Caco-2 (cell line): ENCODE results near the gene MIPEP. TPM values are rescaled to one million over a fixed set of nuclear protein-coding genes. Genes with fewer than 3 reads are reported as not detected.
A peak's percentile ranks its signal among the peaks of the same experiment; 100 is the strongest.

ENCODE experiments used
- BruUV-seq: library from RNA; stranded (reverse); fragments of 400-500 nt; replicated peaks from 2 replicates; lab custom pipeline; 2021; lab: Mats Ljungman, UMichigan
- CTCF ChIA-PET: fragments of 300-600 bp; sonication (Branson Sonifier 250); formaldehyde crosslinking; loops from one replicate; lab custom pipeline; 2022; ENCODE audit warnings: antibody characterized with exemption; lab: Charles Lee
- POLR2A ChIA-PET: fragments of 300-600 bp; sonication (Branson Sonifier 250); formaldehyde crosslinking; loops from one replicate; lab custom pipeline; 2022; ENCODE audit warnings: antibody characterized with exemption; lab: Charles Lee
- DNase-seq, 2 experiments: peaks; one replicate each; pipeline versions ENCODE4 v3.0.0 to v3.0.0-alpha.2; 2020 to 2022
- H3K27me3 ChIP-seq: replicated peaks from 2 replicates; pipeline ENCODE4 v1.6.0; 2011; ENCODE audit warnings: low read length; ENCODE audit not compliant: control insufficient read depth, insufficient read depth
- H3K36me3 ChIP-seq: 2 replicates; pipeline ENCODE4 v1.5.1; 2011; ENCODE audit warnings: low read length; ENCODE audit not compliant: control insufficient read depth, insufficient read depth
- H3K4me1 ChIP-seq: fragments of 250-450 bp; sonication (Bioruptor Pico); 2 replicates; pipeline ENCODE4 v1.5.1; 2020; ENCODE audit warnings: mild to moderate bottlenecking
- H3K4me3 ChIP-seq: 2 replicates; pipeline ENCODE4 v1.5.1; 2011; ENCODE audit warnings: low read depth, mild to moderate bottlenecking, control low read depth, low read length
- H3K9me3 ChIP-seq: fragments of 250-450 bp; sonication (Bioruptor Pico); 2 replicates; pipeline ENCODE4 v1.5.1; 2020; ENCODE audit warnings: mild to moderate bottlenecking, moderate library complexity
- H3K27ac Mint-ChIP-seq: one replicate; pipeline ENCODE4 v1.8.0; 2022; ENCODE audit warnings: mixed read lengths; ENCODE audit not compliant: unreplicated experiment
- H3K27me3 Mint-ChIP-seq: one replicate; pipeline ENCODE4 v1.8.0; 2022; ENCODE audit warnings: mixed read lengths; ENCODE audit not compliant: insufficient read depth, unreplicated experiment
- H3K36me3 Mint-ChIP-seq: one replicate; pipeline ENCODE4 v1.8.0; 2022; ENCODE audit warnings: mild to moderate bottlenecking, mixed read lengths; ENCODE audit not compliant: insufficient read depth, unreplicated experiment
- H3K4me1 Mint-ChIP-seq: one replicate; pipeline ENCODE4 v1.8.0; 2022; ENCODE audit warnings: low read depth, mixed read lengths; ENCODE audit not compliant: unreplicated experiment
- H3K4me3 Mint-ChIP-seq: one replicate; pipeline ENCODE4 v1.8.0; 2022; ENCODE audit warnings: mild to moderate bottlenecking, moderate library complexity, mixed read lengths; ENCODE audit not compliant: unreplicated experiment
- H3K9me3 Mint-ChIP-seq: one replicate; pipeline ENCODE4 v1.8.0; 2022; ENCODE audit warnings: mixed read lengths; ENCODE audit not compliant: unreplicated experiment
- intact Hi-C: fragments of 100-400 bp; cut with micrococcal nuclease; formaldehyde crosslinking; loops from one replicate; pipeline ENCODE4 v1.10.0; 2022; ENCODE audit not compliant: unreplicated experiment
- total RNA-seq: library from RNA; stranded (reverse); gene quantifications from 2 replicates; pipeline ENCODE4 v1.2.3, GENCODE V29; 2022
- TF ChIP-seq, protein P1 (sequence below), 2 experiments: fragments of 200-600 bp in 1 of 2; IDR thresholded peaks; 1 replicate in 1 of 2; 2 replicates in 1 of 2; pipeline versions ENCODE4 v1.5.1 to v1.8.0; 2011 to 2022; ENCODE audit warnings: antibody characterized with exemption in 1 of 2, control low read depth in 1 of 2, inconsistent platforms in 1 of 2, low read depth in 1 of 2, low read length in 1 of 2, mild to moderate bottlenecking in 1 of 2, moderate library complexity in 1 of 2; ENCODE audit not compliant: insufficient read depth in 1 of 2, severe bottlenecking in 1 of 2, unreplicated experiment in 1 of 2

MIPEP gene
- total RNA-seq, 1 experiment from 2014 or later: 40.6 TPM

- Histone ChIP-seq H3K27me3 (no peaks in the 10 kb centered on the region), H3K36me3 (0 out of 2 replicates have a peak, but pooled peaks cover under 1% of the 10 kb centered on the region), H3K4me3 (no peak overlapping the region), H3K9me3 (no peaks in the 10 kb centered on the region), H3K4me1 (peaks cover 15% of the 10 kb centered on the region)
- Mint-ChIP-seq H3K27ac (peak overlapping the region; percentile 9), H3K4me3 (no peak overlapping the region), H3K9me3 (no peaks in the 10 kb centered on the region), H3K27me3 (no peaks in the 10 kb centered on the region), H3K36me3 (peaks cover 5% of the 10 kb centered on the region), H3K4me1 (peaks cover 24% of the 10 kb centered on the region)
- DNase-seq: peak in 1 of 2 experiments; percentile 24
- CTCF ChIA-PET: interaction anchor here (0.6 kb wide), 1 partner anchor 106 kb away, joined by 3 read pairs; no protein-coding TSS in a partner anchor
- BruUV-seq: no TSS peak
- TF ChIP-seq, protein P1, sequence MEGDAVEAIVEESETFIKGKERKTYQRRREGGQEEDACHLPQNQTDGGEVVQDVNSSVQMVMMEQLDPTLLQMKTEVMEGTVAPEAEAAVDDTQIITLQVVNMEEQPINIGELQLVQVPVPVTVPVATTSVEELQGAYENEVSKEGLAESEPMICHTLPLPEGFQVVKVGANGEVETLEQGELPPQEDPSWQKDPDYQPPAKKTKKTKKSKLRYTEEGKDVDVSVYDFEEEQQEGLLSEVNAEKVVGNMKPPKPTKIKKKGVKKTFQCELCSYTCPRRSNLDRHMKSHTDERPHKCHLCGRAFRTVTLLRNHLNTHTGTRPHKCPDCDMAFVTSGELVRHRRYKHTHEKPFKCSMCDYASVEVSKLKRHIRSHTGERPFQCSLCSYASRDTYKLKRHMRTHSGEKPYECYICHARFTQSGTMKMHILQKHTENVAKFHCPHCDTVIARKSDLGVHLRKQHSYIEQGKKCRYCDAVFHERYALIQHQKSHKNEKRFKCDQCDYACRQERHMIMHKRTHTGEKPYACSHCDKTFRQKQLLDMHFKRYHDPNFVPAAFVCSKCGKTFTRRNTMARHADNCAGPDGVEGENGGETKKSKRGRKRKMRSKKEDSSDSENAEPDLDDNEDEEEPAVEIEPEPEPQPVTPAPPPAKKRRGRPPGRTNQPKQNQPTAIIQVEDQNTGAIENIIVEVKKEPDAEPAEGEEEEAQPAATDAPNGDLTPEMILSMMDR (IDR thresholded peaks at IDR 0.05; ENCODE audit: insufficient read depth in 1 of 2, low read depth in 1 of 2, low read length in 1 of 2, severe bottlenecking in 1 of 2, unreplicated experiment in 1 of 2): no peak
- intact Hi-C loops: no loop called here
- POLR2A ChIA-PET: interaction anchor here (0.7 kb wide), 1 partner anchor 9 kb away, joined by 10 read pairs; no protein-coding TSS in a partner anchor
Measured at GRCh38 chr13:23847497-23847896, 41.7 kb downstream of the MIPEP start.

DNA sequence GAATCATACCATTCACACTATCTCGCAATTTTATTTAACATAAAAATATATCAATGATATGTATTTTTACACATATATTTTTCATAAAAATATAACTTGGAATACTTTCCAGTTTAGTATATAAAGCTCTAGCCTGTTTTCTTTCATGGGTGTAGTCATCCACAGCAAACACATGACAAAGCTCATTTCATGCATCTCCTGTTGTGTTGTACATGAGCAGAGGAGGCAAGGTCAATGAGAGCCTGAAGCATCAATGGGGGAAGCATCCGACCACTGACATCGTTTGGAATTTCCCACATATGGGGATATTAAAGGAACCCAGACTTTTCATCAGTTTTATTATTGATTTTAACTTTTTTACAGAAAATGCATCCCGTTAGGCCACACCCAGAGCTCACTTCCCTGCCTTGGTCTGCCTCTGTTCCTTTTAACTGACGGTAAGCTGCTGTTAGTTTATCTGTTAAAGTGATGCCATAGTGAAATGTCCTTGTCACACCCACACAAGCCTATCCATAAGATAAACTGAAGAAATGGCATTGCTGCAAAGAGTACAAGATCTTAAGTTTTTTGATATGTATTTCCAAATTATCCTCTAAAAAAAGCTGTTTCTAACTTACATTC is 44.0 kb downstream of the MIPEP start:
- no peaks in the 10 kb centered on the region for H3K27me3 Mint-ChIP-seq
- Histone ChIP-seq H3K36me3 (0 out of 2 replicates have a peak, but pooled peaks cover 1% of the 10 kb centered on the region), H3K4me3 (no peak overlapping the region), H3K9me3 (no peaks in the 10 kb centered on the region), H3K27me3 (no peaks in the 10 kb centered on the region), H3K4me1 (peaks cover 15% of the 10 kb centered on the region)
- no peak overlapping the region for H3K4me3 Mint-ChIP-seq
- ChIA-PET CTCF (no interaction called here), POLR2A (no interaction called here)
- BruUV-seq: no TSS peak
- intact Hi-C loops: no loop called here
- DNase-seq: no peak
- peaks cover 24% of the 10 kb centered on the region for H3K4me1 Mint-ChIP-seq
- H3K36me3 Mint-ChIP-seq: peaks cover 4% of the 10 kb centered on the region
- no peak overlapping the region for H3K27ac Mint-ChIP-seq
- TF ChIP-seq, protein P1 (IDR thresholded peaks at IDR 0.05; ENCODE audit: insufficient read depth in 1 of 2, low read depth in 1 of 2, low read length in 1 of 2, severe bottlenecking in 1 of 2, unreplicated experiment in 1 of 2): no peak
- no peaks in the 10 kb centered on the region for H3K9me3 Mint-ChIP-seq

DNA sequence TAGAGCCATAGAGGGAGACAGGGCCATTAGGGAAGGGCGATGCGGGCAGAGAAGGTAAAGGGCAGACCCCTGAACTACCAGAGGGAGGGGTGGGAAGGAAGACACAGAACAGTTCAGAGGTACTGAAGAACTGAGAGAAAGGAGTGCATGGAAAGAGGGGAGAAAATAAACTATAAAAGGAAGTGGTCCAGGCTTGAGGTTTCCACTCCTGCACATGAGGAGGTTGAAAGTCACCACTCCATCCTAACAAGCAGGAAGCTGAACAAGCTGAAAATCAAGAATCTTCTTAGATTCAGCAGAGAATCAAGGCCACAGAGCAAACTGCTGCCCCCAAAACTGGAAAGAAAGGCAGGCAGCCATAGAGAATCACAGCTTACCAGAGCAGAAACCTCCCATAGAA is 45.1 kb downstream of the MIPEP start:
- Histone ChIP-seq H3K9me3 (no peaks in the 10 kb centered on the region), H3K27me3 (no peaks in the 10 kb centered on the region), H3K4me3 (no peak overlapping the region), H3K36me3 (0 out of 2 replicates have a peak, but pooled peaks cover 1% of the 10 kb centered on the region), H3K4me1 (peaks cover 15% of the 10 kb centered on the region)
- Mint-ChIP-seq H3K27me3 (no peaks in the 10 kb centered on the region), H3K9me3 (no peaks in the 10 kb centered on the region), H3K4me1 (peaks cover 24% of the 10 kb centered on the region), H3K36me3 (peaks cover 4% of the 10 kb centered on the region), H3K27ac (no peak overlapping the region), H3K4me3 (no peak overlapping the region)
- DNase-seq: no peak
- intact Hi-C loops: no loop called here
- TF ChIP-seq, protein P1 (IDR thresholded peaks at IDR 0.05; ENCODE audit: insufficient read depth in 1 of 2, low read depth in 1 of 2, low read length in 1 of 2, severe bottlenecking in 1 of 2, unreplicated experiment in 1 of 2): no peak
- BruUV-seq: no TSS peak
- ChIA-PET POLR2A (no interaction called here), CTCF (no interaction called here)
